Measurements from ENCODE around the gene RAD51B.

RAD51B gene

DNA sequence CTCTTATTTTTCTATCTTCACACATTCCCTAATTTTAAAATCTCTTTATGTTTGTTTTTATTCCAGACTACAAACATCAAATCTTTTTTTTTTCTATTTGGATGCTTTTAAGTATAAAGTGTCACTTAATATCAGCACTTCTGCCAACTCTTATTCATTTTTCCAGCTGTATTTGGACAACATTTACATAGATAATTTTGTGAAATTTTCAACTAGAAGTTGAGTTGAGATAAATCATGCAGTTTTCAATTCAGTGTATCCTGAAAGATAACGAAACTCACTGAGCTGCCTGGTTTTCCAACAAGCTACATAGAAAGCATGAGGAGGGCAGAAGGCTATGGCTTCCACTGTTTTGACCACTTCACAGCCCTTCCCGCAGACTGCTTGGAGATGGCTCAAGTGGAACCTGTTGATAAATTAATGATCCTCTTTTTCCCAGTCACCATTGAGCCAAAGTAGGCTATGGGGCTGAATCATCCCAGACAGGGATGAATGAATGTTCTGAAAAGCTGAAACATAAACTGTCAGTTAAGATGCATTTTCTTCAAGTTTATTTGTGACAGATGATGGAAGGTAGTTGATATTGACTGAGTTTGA is 213.9 kb downstream of the RAD51B start:
- no peak overlapping the region for H3K27ac ChIP-seq

DNA sequence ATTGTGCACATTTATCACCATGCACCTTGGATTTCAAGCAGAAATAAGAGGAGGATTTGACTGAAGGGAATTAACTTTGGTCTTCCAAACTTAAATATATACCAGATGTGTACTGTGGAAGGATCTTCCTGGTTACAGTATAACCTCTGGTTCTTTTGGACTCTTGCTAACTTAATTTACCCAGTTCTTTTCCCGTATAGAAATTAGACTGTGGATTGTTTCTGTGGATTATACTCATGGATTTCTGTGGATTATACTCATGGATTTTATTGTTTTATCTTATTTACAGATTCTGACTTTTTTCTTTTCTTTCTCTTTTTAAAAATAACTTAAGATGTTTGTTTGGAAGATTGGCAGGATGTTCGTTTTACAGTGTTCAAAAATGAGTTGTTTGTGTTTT is 215.3 kb downstream of the RAD51B start:
- Histone ChIP-seq H3K9ac (no peak overlapping the region), H3K4me2 (ENCODE audit: low read length) (no peak overlapping the region), H3K27me3 (ENCODE audit: control insufficient read depth, insufficient read depth, low read length) (no peaks in the 10 kb centered on the region), H3K36me3 (ENCODE audit: control insufficient read depth, insufficient read depth, low read length) (no peaks in the 10 kb centered on the region), H2AFZ (no peak overlapping the region), H3K9me3 (ENCODE audit: control insufficient read depth, low read length) (no peaks in the 10 kb centered on the region), H3K4me3 (ENCODE audit: low read depth, low read length) (no peak overlapping the region), H3K27ac (no peak overlapping the region), H3K4me1 (no peaks in the 10 kb centered on the region), H3K79me2 (no peaks in the 10 kb centered on the region)
- TF ChIP-seq, protein P1, sequence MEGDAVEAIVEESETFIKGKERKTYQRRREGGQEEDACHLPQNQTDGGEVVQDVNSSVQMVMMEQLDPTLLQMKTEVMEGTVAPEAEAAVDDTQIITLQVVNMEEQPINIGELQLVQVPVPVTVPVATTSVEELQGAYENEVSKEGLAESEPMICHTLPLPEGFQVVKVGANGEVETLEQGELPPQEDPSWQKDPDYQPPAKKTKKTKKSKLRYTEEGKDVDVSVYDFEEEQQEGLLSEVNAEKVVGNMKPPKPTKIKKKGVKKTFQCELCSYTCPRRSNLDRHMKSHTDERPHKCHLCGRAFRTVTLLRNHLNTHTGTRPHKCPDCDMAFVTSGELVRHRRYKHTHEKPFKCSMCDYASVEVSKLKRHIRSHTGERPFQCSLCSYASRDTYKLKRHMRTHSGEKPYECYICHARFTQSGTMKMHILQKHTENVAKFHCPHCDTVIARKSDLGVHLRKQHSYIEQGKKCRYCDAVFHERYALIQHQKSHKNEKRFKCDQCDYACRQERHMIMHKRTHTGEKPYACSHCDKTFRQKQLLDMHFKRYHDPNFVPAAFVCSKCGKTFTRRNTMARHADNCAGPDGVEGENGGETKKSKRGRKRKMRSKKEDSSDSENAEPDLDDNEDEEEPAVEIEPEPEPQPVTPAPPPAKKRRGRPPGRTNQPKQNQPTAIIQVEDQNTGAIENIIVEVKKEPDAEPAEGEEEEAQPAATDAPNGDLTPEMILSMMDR (IDR thresholded peaks at IDR 0.05), result no peak

More for the DNA sequence above, 213.9 kb downstream of the RAD51B start:
- no peak overlapping the region for H3K9ac ChIP-seq
- H3K9me3 ChIP-seq (ENCODE audit: control insufficient read depth, low read length), result no peaks in the 10 kb centered on the region
- H3K36me3 ChIP-seq (ENCODE audit: control insufficient read depth, insufficient read depth, low read length), result no peaks in the 10 kb centered on the region
- no peaks in the 10 kb centered on the region for H3K79me2 ChIP-seq
- H3K4me2 ChIP-seq (ENCODE audit: low read length), result no peak overlapping the region
- no peaks in the 10 kb centered on the region for H3K4me1 ChIP-seq
- no peak overlapping the region for H3K4me3 ChIP-seq (ENCODE audit: low read depth, low read length)
- H3K27me3 ChIP-seq (ENCODE audit: control insufficient read depth, insufficient read depth, low read length), result no peaks in the 10 kb centered on the region
- TF ChIP-seq, protein P1 (IDR thresholded peaks at IDR 0.05), result no peak
- no peak overlapping the region for H2AFZ ChIP-seq

DNA sequence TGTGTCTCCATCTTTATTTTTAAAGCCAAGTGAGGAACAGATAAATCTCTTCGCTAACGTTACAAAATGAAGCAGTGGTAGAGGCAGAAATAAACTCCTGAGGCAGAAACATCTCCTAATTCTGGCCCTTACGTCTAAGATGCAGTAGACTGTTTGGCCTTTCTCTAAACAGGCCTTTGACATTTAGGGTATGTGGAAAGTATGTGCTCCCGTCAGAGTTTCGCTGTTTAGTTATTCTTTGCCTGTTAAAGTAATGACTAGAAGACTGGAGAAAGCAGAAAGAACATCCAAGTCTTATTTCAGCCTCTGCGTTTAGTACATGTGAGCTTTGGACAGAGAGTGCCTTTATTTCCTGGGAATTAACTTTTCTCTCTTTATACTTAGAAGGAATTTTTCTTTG is 216.6 kb downstream of the RAD51B start:
- H3K9ac ChIP-seq, result no peak overlapping the region
- TF ChIP-seq, protein P1 (IDR thresholded peaks at IDR 0.05), result no peak
- no peak overlapping the region for H2AFZ ChIP-seq

DNA sequence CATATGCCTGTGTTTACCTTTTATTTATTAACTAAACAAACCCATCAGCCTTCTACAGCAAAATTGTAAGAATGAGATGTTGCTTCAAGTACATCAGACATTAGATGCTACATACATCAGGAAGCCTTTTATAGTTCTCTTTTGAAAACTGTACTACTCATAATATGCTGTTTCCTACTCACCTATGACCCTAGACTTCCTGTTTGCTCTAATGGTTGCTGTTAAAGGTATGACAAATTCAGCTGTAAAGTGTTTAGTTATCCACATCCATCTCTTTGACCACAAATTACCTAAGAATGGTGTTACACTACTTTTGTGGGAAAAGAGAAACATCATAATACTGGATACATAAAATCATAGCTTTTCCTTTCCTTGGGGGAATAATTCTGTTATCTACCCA is 220.0 kb downstream of the RAD51B start:
- H3K27ac ChIP-seq, result no peak overlapping the region

More for the DNA sequence above, 216.6 kb downstream of the RAD51B start:
- no peak overlapping the region for H3K4me2 ChIP-seq (ENCODE audit: low read length)
- H3K4me3 ChIP-seq (ENCODE audit: low read depth, low read length), result no peak overlapping the region
- H3K27ac ChIP-seq, result no peak overlapping the region
- H3K9me3 ChIP-seq (ENCODE audit: control insufficient read depth, low read length), result no peaks in the 10 kb centered on the region
- no peaks in the 10 kb centered on the region for H3K27me3 ChIP-seq (ENCODE audit: control insufficient read depth, insufficient read depth, low read length)
- H3K4me1 ChIP-seq, result peaks cover 1% of the 10 kb centered on the region
- H3K36me3 ChIP-seq (ENCODE audit: control insufficient read depth, insufficient read depth, low read length), result no peaks in the 10 kb centered on the region
- H3K79me2 ChIP-seq, result no peaks in the 10 kb centered on the region

More for the DNA sequence above, 220.0 kb downstream of the RAD51B start:
- TF ChIP-seq, protein P1 (IDR thresholded peaks at IDR 0.05), result no peak
- H3K4me1 ChIP-seq, result peaks cover 17% of the 10 kb centered on the region
- H3K4me3 ChIP-seq (ENCODE audit: low read depth, low read length), result no peak overlapping the region
- H3K79me2 ChIP-seq, result no peaks in the 10 kb centered on the region
- H3K36me3 ChIP-seq (ENCODE audit: control insufficient read depth, insufficient read depth, low read length), result no peaks in the 10 kb centered on the region
- H3K9me3 ChIP-seq (ENCODE audit: control insufficient read depth, low read length), result no peaks in the 10 kb centered on the region
- H2AFZ ChIP-seq, result no peak overlapping the region
- no peak overlapping the region for H3K4me2 ChIP-seq (ENCODE audit: low read length)
- no peak overlapping the region for H3K9ac ChIP-seq
- no peaks in the 10 kb centered on the region for H3K27me3 ChIP-seq (ENCODE audit: control insufficient read depth, insufficient read depth, low read length)

Measured in parathyroid adenoma (tissue), 2 donors.